ENCODE results near the gene TMEM179B.
"Not testable (repeated sequence)": the region's sequence is repeated elsewhere in the genome, so short reads cannot be mapped to it uniquely, and the experiment has no call there.

The TMEM179B gene

GRCh38 chr11:62789576-62789975 is 2.4 kb downstream of the TMEM179B start:
- no peak for DNase-seq

- peak; percentile 83 to 85 for DNase-seq
Observed at GRCh38 chr11:62791501-62792201, 4.4 kb downstream of the TMEM179B start, which contains the start of gene TMEM223. Gene TMEM223, minus strand, starts transcription at chr11:62792006. Its CDS starts 12 bp downstream, at chr11:62791994.

GRCh38 chr11:62792202-62792575 is 5.0 kb downstream of the TMEM179B start:
- DNase-seq = no peak

GRCh38 chr11:62794201-62794775 is 7.1 kb downstream of the TMEM179B start:
- no peak for DNase-seq

GRCh38 chr11:62796281-62796680 is 9.1 kb downstream of the TMEM179B start:
- DNase-seq = no peak

GRCh38 chr11:62799486-62799885 is 12.3 kb downstream of the TMEM179B start:
- no peak for DNase-seq

- no peak for DNase-seq
Observed at GRCh38 chr11:62801071-62801470, 13.9 kb downstream of the TMEM179B start.

GRCh38 chr11:62804310-62805075 is 17.3 kb downstream of the TMEM179B start:
- DNase-seq = peak in 1 of 2 experiments; percentile 38

- peak; percentile 88 to 89 for DNase-seq
Observed at GRCh38 chr11:62805076-62805892, 18.1 kb downstream of the TMEM179B start, which contains the start of gene NXF1. Gene NXF1, minus strand, starts transcription at chr11:62805440. Its CDS starts 84 bp downstream, at chr11:62805356.

GRCh38 chr11:62805961-62806441 is 18.8 kb downstream of the TMEM179B start:
- DNase-seq = peak in 1 of 2 experiments; percentile 37

GRCh38 chr11:62806611-62807121 is 19.5 kb downstream of the TMEM179B start:
- DNase-seq = peak; percentile 70 to 80

- peak in 1 of 2 experiments; percentile 17 for DNase-seq
Observed at GRCh38 chr11:62810748-62811147, 23.5 kb downstream of the TMEM179B start.

- no peak for DNase-seq
Observed at GRCh38 chr11:62811659-62812058, 24.5 kb downstream of the TMEM179B start.

- no peak for DNase-seq
Observed at GRCh38 chr11:62816557-62816956, 29.4 kb downstream of the TMEM179B start.

GRCh38 chr11:62817129-62817528 is 29.9 kb downstream of the TMEM179B start:
- DNase-seq = no peak

GRCh38 chr11:62823677-62824076 is 36.5 kb downstream of the TMEM179B start:
- DNase-seq = no peak

- DNase-seq = not testable (repeated sequence)
Observed at GRCh38 chr11:62828130-62828529, 40.9 kb downstream of the TMEM179B start.

GRCh38 chr11:62830904-62831519 is 43.8 kb downstream of the TMEM179B start:
- DNase-seq = peak; percentile 58 to 71

- DNase-seq = peak; percentile 97
Observed at GRCh38 chr11:62831520-62832335, 44.5 kb downstream of the TMEM179B start, which contains the start of gene STX5. Gene STX5, minus strand, starts transcription at chr11:62832051. Its CDS starts 808 bp downstream, at chr11:62831243.

GRCh38 chr11:62832336-62833234 is 45.4 kb downstream of the TMEM179B start, which contains the start of gene TEX54:
Gene TEX54, minus strand, starts transcription at chr11:62832841.
- DNase-seq = peak in 1 of 2 experiments; percentile 81
